Kidney (tissue), 14 donors: ENCODE data around the gene FGGY. TPM values are rescaled to one million over a fixed set of nuclear protein-coding genes. Genes with fewer than 3 reads are reported as not detected.

ENCODE experiments used
- DNase-seq, 5 donors: peaks; one replicate each; pipeline ENCODE4 v3.0.0-alpha.2; 2013 to 2020
- FAIRE-seq: peaks from 2 replicates; lab custom pipeline; 2012; peaks lifted over from hg19 to GRCh38; lab: Jason Lieb, UNC
- H3K27ac ChIP-seq, 2 donors: one replicate each; pipeline ENCODE4 v1.7.0; 2013; ENCODE audit warnings: low read depth in 2 of 2, low read length in 2 of 2, inconsistent platforms in 1 of 2
- H3K27me3 ChIP-seq: one replicate; pipeline ENCODE4 v1.7.1; 2013; ENCODE audit warnings: low read length, inconsistent platforms; ENCODE audit not compliant: control insufficient read depth, insufficient read depth
- H3K36me3 ChIP-seq, 3 donors: one replicate each; pipeline versions ENCODE4 v1.7.0 to v1.7.1; 2013; ENCODE audit warnings: low read length in 3 of 3, control low read depth in 1 of 3, inconsistent platforms in 1 of 3; ENCODE audit not compliant: insufficient read depth in 3 of 3, control insufficient read depth in 2 of 3
- H3K4me1 ChIP-seq, 3 donors: one replicate each; pipeline versions ENCODE4 v1.7.0 to v1.7.1; 2013; ENCODE audit warnings: low read length in 3 of 3, inconsistent platforms in 1 of 3, low read depth in 1 of 3; ENCODE audit not compliant: control insufficient read depth in 2 of 3, insufficient read depth in 2 of 3
- H3K4me3 ChIP-seq, 3 donors: one replicate each; pipeline versions ENCODE4 v1.7.0 to v1.8.1; 2013; ENCODE audit warnings: low read length in 3 of 3, control low read depth in 1 of 3, inconsistent platforms in 1 of 3
- H3K9ac ChIP-seq, 3 donors: one replicate each; pipeline versions ENCODE4 v1.7.0 to v1.7.1; 2013; ENCODE audit warnings: low read length in 3 of 3, control low read depth in 1 of 3, inconsistent platforms in 1 of 3
- H3K9me3 ChIP-seq, 3 donors: one replicate each; pipeline versions ENCODE4 v1.7.0 to v1.7.1; 2013; ENCODE audit warnings: low read length in 3 of 3, control low read depth in 1 of 3, inconsistent platforms in 1 of 3; ENCODE audit not compliant: control insufficient read depth in 2 of 3, insufficient read depth in 1 of 3
- intact Hi-C: fragments of 100-400 bp; cut with DNase I; formaldehyde crosslinking; loops from one replicate; pipeline ENCODE4 v1.11.1; 2022
- polyA plus RNA-seq: library from polyadenylated mRNA; stranded (reverse); fragments of 350-450 nt; fragmentation: Illumina TruSeq; extraction: RNeasy Lipid Tissue Mini Kit (QIAGEN cat#74804); gene quantifications from one replicate; pipeline ENCODE4 v1.2.3, GENCODE V29; 2014; ENCODE audit warnings: low read depth, low replicate concordance; ENCODE audit not compliant: insufficient read depth
- total RNA-seq: library from RNA; stranded (reverse); fragmentation: NEBNext Ultra II Directional; extraction: Animal tissue kit (Norgen Biotek cat#: 25700); gene quantifications from one replicate; pipeline ENCODE4 v1.2.1, GENCODE V29; 2021
- TF ChIP-seq, protein P1 (sequence below): IDR thresholded peaks from 3 replicates; pipeline ENCODE4 v1.5.1; 2012; ENCODE audit warnings: mild to moderate bottlenecking, moderate library complexity, borderline replicate concordance; ENCODE audit not compliant: insufficient read depth; ENCODE audit errors: extremely low read depth
- donor health status: control.
- donor health status: control.
- donor health status: control.
- donor health status: control.
- donor health status: control.
- donor health status: DM: yes; HTN: yes; CAD: no.
- donor health status: Normal renal cell carcinoma (clear cell type).

FGGY gene
- total and polyA plus RNA-seq, 2 donors from 2014 or later, result 11.2 to 31.0 TPM

DNA sequence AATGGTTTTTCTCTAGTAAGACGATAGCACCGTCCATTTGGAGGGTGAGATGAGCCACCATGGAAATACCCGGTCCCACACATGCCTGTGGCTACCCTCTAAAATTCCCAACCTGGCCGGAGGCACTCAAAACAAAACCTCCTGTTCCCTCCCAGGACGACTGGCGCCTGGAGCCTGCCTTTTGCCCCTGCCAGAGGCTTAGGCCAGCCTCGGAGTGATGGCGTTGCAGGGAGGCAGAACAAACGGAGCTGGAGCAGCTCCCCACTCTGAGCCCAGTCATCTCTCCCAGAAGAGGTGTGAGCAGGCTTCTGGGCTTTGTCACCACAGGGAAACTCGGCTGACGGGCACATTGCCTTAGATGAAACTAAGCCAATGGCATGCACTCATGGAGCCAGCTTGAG is 304.1 kb downstream of the FGGY start:
- FAIRE-seq (no peak), DNase-seq (no peak)
- no peak overlapping the region for H3K9ac ChIP-seq
- TF ChIP-seq, protein P1, sequence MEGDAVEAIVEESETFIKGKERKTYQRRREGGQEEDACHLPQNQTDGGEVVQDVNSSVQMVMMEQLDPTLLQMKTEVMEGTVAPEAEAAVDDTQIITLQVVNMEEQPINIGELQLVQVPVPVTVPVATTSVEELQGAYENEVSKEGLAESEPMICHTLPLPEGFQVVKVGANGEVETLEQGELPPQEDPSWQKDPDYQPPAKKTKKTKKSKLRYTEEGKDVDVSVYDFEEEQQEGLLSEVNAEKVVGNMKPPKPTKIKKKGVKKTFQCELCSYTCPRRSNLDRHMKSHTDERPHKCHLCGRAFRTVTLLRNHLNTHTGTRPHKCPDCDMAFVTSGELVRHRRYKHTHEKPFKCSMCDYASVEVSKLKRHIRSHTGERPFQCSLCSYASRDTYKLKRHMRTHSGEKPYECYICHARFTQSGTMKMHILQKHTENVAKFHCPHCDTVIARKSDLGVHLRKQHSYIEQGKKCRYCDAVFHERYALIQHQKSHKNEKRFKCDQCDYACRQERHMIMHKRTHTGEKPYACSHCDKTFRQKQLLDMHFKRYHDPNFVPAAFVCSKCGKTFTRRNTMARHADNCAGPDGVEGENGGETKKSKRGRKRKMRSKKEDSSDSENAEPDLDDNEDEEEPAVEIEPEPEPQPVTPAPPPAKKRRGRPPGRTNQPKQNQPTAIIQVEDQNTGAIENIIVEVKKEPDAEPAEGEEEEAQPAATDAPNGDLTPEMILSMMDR, result no peak
- intact Hi-C loops, result no loop called here
- H3K36me3 ChIP-seq, result no peaks in the 10 kb centered on the region
- peaks cover 0 to 10% (median 4%) of the 10 kb centered on the region in 3 donors for H3K4me1 ChIP-seq
- H3K9me3 ChIP-seq, result no peaks in the 10 kb centered on the region
- H3K4me3 ChIP-seq, result no peak overlapping the region
- no peak overlapping the region for H3K27ac ChIP-seq
- no peaks in the 10 kb centered on the region for H3K27me3 ChIP-seq

DNA sequence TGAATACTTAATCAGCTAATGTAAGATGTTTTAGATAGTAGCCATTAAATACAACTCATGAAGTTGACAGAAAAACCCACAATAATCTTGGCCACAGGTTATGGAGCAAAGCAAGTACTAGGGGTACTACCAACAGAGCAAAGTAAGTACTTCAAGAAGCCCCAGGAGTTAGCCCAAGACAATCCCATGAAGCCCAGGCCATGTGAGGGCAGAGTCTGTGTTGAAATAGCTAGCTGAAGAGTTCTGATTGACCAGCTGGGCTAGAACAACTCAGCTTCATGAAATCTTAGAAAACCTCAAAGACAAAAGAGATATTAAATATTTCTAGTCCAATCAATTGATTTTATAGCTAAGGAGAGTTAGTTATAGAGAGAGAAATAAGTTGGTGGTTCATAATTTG is 304.9 kb downstream of the FGGY start:
- no peak for DNase-seq
- H3K27ac ChIP-seq, result no peak overlapping the region
- no peaks in the 10 kb centered on the region for H3K36me3 ChIP-seq
- H3K4me1 ChIP-seq, result peaks cover 0 to 8% (median 4%) of the 10 kb centered on the region in 3 donors
- no peaks in the 10 kb centered on the region for H3K9me3 ChIP-seq
- H3K9ac ChIP-seq, result no peak overlapping the region
- no peak for FAIRE-seq
- no peaks in the 10 kb centered on the region for H3K27me3 ChIP-seq
- no peak overlapping the region for H3K4me3 ChIP-seq
- intact Hi-C loops, result no loop called here
- TF ChIP-seq, protein P1, result no peak

DNA sequence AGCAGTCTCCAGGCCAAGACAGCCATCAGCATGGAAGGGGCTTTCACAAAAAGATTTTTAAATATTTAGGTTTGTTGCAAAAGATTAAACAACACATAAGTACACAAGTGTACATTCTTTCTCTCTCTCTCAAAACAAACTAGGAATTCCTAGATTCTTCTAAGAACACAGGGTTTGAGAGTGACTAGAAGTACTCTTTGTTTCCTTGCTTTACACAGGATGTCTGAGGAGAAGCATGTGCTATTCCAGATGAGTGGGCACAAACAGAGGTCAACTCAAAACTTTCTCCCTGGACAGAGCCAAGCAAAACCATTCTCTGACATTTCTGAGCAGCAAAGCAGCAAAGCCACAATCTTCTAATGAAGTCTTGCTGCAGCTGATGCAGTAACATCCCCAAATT is 307.3 kb downstream of the FGGY start:
- Histone ChIP-seq H3K4me3 (no peak overlapping the region), H3K36me3 (peaks cover 3 to 6% (median 4%) of the 10 kb centered on the region in 3 donors), H3K27ac (no peak overlapping the region), H3K4me1 (peaks cover 0 to 7% (median 4%) of the 10 kb centered on the region in 3 donors), H3K9ac (no peak overlapping the region), H3K27me3 (no peaks in the 10 kb centered on the region), H3K9me3 (no peaks in the 10 kb centered on the region)
- intact Hi-C loops, result no loop called here
- FAIRE-seq, result no peak
- TF ChIP-seq, protein P1, result no peak
- no peak for DNase-seq

DNA sequence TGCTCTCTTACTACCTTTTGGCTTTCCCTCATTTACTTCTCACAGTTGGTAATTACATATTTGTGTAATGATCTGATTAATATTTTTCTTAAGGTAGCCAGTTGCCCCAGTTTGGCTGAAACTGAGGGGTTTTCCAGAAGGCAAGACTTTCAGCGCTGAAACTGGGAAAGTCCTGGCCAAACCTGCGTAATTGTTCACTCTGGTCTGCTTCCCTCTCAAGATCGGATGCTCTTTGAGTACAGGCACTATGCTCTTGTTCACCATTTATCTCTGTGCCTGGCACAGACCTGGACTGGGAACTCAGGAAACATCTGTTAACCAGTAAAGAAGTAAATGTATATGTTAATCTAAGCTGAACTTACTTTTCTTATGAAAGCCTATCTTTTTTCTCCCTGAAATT is 308.3 kb downstream of the FGGY start:
- H3K9ac ChIP-seq, result no peak overlapping the region
- no peaks in the 10 kb centered on the region for H3K9me3 ChIP-seq
- FAIRE-seq (no peak), DNase-seq (no peak)
- H3K4me3 ChIP-seq, result no peak overlapping the region
- H3K36me3 ChIP-seq, result peaks cover 4 to 11% (median 6%) of the 10 kb centered on the region in 3 donors
- TF ChIP-seq, protein P1, result no peak
- H3K4me1 ChIP-seq, result peaks cover 0 to 7% (median 4%) of the 10 kb centered on the region in 3 donors
- no peaks in the 10 kb centered on the region for H3K27me3 ChIP-seq
- intact Hi-C loops, result no loop called here
- H3K27ac ChIP-seq, result no peak overlapping the region
